Colonic mucosa (tissue), 4 donors: ENCODE results near the gene TRPM3. TPM values are rescaled to one million over a fixed set of nuclear protein-coding genes. Genes with fewer than 3 reads are reported as not detected.

Source experiments
- DNase-seq: peaks from one replicate; pipeline ENCODE4 v3.0.0-alpha.2; 2020
- H3K27ac ChIP-seq: fragments of 200-600 bp; one replicate; pipeline ENCODE4 v1.8.0; 2021
- H3K27me3 ChIP-seq: fragments of 200-600 bp; one replicate; pipeline ENCODE4 v1.8.0; 2021
- H3K36me3 ChIP-seq: fragments of 200-600 bp; one replicate; pipeline ENCODE4 v1.8.0; 2021
- H3K4me1 ChIP-seq: fragments of 200-600 bp; one replicate; pipeline ENCODE4 v1.8.0; 2021; ENCODE audit warnings: mild to moderate bottlenecking
- H3K4me3 ChIP-seq: fragments of 200-600 bp; one replicate; pipeline ENCODE4 v1.8.0; 2021
- H3K9ac ChIP-seq, 2 donors: one replicate each; pipeline ENCODE4 v1.7.0; 2013; ENCODE audit warnings: control low read depth in 2 of 2, low read depth in 2 of 2, low read length in 2 of 2
- H3K9me3 ChIP-seq: fragments of 200-600 bp; one replicate; pipeline ENCODE4 v1.8.0; 2021
- intact Hi-C: fragments of 100-400 bp; cut with DNase I; formaldehyde crosslinking; loops from one replicate; pipeline ENCODE4 v1.14.1; 2022
- total RNA-seq, 2 donors: library from RNA; stranded (reverse); fragmentation: NEBNext Ultra II Directional in 1 of 2; extraction: Animal tissue kit (Norgen Biotek cat#: 25700) in 1 of 2; gene quantifications; one replicate each; pipeline ENCODE4 v1.2.1, GENCODE V29; 2021
- TF ChIP-seq, protein P1 (sequence below): fragments of 200-600 bp; IDR thresholded peaks from one replicate; pipeline ENCODE4 v1.8.0; 2022; ENCODE audit warnings: antibody characterized with exemption, mild to moderate bottlenecking
- donor health status: healthy.
- donor health status: DM: no; HTN: no; CAD: no.
- donor health status: DM: no; HTN: no; CAD: no.

Gene TRPM3
- total RNA-seq, 2 donors from 2014 or later: 0.32 to 0.35 TPM

DNA sequence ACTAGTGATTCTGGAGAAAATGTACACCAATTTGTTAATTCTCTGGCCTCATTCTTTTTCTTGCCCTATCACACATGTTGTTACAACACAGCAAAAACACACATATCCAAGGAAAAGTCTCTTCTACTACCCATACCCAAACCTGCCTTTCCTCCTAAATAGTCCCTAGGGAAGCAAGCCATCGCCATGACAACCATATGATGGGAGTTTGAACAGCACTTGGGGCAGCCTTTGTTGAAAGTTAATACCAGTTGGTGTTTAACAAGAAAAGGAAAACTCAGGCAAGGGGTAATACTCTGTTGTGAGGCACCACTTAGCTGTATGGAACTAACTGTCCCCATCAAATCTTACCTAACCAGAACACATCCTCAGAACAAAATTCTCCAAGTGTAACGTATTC, 1.7 kb downstream of the TRPM3 start:
- Histone ChIP-seq H3K9ac (no peak overlapping the region), H3K36me3 (no peaks in the 10 kb centered on the region), H3K4me3 (no peak overlapping the region), H3K9me3 (no peaks in the 10 kb centered on the region), H3K27me3 (no peaks in the 10 kb centered on the region), H3K27ac (no peak overlapping the region), H3K4me1 (no peaks in the 10 kb centered on the region)
- TF ChIP-seq, protein P1, sequence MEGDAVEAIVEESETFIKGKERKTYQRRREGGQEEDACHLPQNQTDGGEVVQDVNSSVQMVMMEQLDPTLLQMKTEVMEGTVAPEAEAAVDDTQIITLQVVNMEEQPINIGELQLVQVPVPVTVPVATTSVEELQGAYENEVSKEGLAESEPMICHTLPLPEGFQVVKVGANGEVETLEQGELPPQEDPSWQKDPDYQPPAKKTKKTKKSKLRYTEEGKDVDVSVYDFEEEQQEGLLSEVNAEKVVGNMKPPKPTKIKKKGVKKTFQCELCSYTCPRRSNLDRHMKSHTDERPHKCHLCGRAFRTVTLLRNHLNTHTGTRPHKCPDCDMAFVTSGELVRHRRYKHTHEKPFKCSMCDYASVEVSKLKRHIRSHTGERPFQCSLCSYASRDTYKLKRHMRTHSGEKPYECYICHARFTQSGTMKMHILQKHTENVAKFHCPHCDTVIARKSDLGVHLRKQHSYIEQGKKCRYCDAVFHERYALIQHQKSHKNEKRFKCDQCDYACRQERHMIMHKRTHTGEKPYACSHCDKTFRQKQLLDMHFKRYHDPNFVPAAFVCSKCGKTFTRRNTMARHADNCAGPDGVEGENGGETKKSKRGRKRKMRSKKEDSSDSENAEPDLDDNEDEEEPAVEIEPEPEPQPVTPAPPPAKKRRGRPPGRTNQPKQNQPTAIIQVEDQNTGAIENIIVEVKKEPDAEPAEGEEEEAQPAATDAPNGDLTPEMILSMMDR: no peak
- intact Hi-C loops: no loop called here
- DNase-seq: no peak

DNA sequence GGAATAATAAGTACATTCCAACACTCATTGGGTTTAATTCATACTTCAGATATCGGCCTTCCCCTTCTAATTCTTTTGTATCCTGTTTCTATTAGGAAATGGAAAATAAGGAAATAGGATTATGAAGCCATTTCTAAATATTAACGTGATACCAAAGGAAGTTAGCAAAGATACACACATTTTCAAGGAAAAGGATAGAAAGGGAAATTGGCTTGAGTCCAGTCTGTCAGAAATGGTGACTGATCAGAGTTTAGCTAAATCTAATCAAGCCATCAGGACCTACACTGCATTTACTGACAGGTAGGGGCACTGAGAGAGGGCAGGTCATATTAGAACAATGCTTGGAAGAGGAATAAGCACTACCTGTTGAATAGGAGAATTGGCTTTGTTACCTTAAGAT, 3.1 kb downstream of the TRPM3 start:
- DNase-seq: no peak
- Histone ChIP-seq H3K9me3 (no peaks in the 10 kb centered on the region), H3K4me3 (no peak overlapping the region), H3K4me1 (no peaks in the 10 kb centered on the region), H3K27me3 (no peaks in the 10 kb centered on the region), H3K9ac (no peak overlapping the region), H3K36me3 (no peaks in the 10 kb centered on the region), H3K27ac (no peak overlapping the region)
- TF ChIP-seq, protein P1: no peak
- intact Hi-C loops: no loop called here

DNA sequence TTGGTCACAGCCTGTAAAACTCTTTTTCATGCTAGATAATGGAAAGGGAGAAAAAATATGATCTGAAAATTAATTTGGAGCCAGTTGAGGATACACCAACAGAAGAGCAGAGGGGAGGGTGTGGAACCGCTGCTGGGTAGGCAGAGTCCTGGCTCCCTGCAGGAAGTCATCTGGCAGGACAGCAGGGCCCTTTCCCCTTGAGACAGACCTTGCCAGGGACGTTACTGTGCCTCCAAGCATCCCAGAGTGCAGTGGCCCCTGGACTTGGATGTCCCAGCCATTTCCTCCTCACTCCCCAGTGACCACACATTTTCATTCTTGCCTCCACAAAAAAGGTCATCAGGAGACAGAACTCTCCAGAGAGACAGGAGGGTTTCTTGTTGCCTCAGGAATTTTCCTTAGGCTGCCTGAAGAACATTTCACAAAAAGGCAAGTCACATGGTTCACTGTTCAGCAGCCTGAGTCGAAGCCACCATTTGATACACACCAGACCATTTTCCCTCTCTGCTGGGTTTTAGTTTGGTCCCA, 5.9 kb downstream of the TRPM3 start:
- no peak overlapping the region for H3K9ac ChIP-seq
- no peaks in the 10 kb centered on the region for H3K4me1 ChIP-seq
- no peaks in the 10 kb centered on the region for H3K27me3 ChIP-seq
- TF ChIP-seq, protein P1: no peak
- H3K9me3 ChIP-seq: no peaks in the 10 kb centered on the region
- no peak overlapping the region for H3K27ac ChIP-seq
- no peak for DNase-seq
- intact Hi-C loops: no loop called here
- no peak overlapping the region for H3K4me3 ChIP-seq
- H3K36me3 ChIP-seq: no peaks in the 10 kb centered on the region

- TF ChIP-seq, protein P1: no peak
- H3K36me3 ChIP-seq: no peaks in the 10 kb centered on the region
- no peaks in the 10 kb centered on the region for H3K27me3 ChIP-seq
- H3K27ac ChIP-seq: no peak overlapping the region
- DNase-seq: no peak
- no peak overlapping the region for H3K4me3 ChIP-seq
- no peaks in the 10 kb centered on the region for H3K9me3 ChIP-seq
- intact Hi-C loops: no loop called here
- H3K4me1 ChIP-seq: no peaks in the 10 kb centered on the region
- no peak overlapping the region for H3K9ac ChIP-seq
Measured at GRCh38 chr9:71112866-71113265, 8.6 kb downstream of the TRPM3 start.

- no peaks in the 10 kb centered on the region for H3K9me3 ChIP-seq
- intact Hi-C loops: no loop called here
- no peak overlapping the region for H3K4me3 ChIP-seq
- TF ChIP-seq, protein P1: no peak
- H3K4me1 ChIP-seq: no peaks in the 10 kb centered on the region
- no peak for DNase-seq
- H3K27ac ChIP-seq: no peak overlapping the region
- H3K9ac ChIP-seq: no peak overlapping the region
- no peaks in the 10 kb centered on the region for H3K27me3 ChIP-seq
- H3K36me3 ChIP-seq: no peaks in the 10 kb centered on the region
Measured at GRCh38 chr9:71108937-71109336, 12.5 kb downstream of the TRPM3 start.
